ENCODE measurements around the gene NCAPD2.

GRCh38 chr12:6559500-6559899 lies 65.6 kb downstream of the NCAPD2 start:
- TF ChIP-seq CTCF (IDR thresholded peaks at IDR 0.05; ENCODE audit: insufficient read depth, low read length, poor library complexity, severe bottlenecking) (no peak), EZH2phosphoT487 (conservative IDR thresholded peaks at IDR 0.05; ENCODE audit: low read length) (no peak)
